Measurements from ENCODE around the gene NFYC.

NFYC gene

DNA sequence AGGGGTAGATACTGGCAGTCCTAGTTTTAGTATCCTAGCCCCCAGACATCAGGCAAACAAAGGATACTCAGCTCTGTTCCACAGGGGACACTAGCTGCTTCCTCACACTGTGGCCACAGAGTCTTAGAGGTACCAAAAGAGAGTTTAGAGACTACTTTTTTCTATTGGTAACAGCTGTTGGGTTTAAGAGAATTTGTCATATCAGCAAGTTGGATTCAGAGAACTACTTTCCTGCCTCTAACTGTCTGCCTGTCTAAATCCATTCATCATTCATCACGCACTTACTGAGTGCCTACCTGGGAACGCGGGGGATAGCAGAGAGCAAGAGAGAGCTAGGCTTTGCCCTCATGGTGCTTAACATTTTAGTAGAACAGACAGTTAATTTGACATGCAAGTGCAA lies 65.0 kb downstream of the NFYC start:
- Histone ChIP-seq H3K27me3 (replicated peaks; ENCODE audit: control insufficient read depth, insufficient read depth, low read length, poor library complexity, severe bottlenecking) (no peaks in the 10 kb centered on the region), H3K4me3 (ENCODE audit: insufficient read depth, low read depth, low read length, poor library complexity, severe bottlenecking) (no peak overlapping the region), H3K27ac (ENCODE audit: insufficient read depth, low read length, poor library complexity, severe bottlenecking) (no peak overlapping the region), H3K36me3 (ENCODE audit: control insufficient read depth, insufficient read depth, low read length) (peaks cover 87% of the 10 kb centered on the region), H3K4me1 (ENCODE audit: control insufficient read depth, insufficient read depth, low read length, poor library complexity, severe bottlenecking) (no peaks in the 10 kb centered on the region), H3K9me3 (ENCODE audit: control insufficient read depth, low read length) (no peaks in the 10 kb centered on the region)
- no peak for DNase-seq

DNA sequence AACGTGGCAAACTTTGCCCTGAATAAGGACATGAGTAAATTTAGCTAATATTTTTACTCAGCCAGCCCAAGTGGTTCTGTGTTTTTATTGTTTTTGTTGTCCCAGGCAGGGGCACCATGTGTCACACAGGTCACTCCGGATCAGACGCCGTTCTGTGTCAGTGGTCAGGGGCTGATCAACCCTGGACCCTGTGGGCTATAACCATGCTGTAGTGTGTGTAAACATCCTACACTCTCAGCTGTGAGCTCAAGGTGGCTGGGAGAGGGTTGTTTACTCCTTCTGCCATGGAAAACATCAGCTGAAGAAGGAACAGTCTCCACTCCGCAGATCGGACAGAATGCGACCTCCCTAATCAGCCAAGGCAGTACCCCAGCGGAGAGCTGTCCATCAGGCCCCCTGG lies 65.6 kb downstream of the NFYC start:
- H3K4me1 ChIP-seq (ENCODE audit: control insufficient read depth, insufficient read depth, low read length, poor library complexity, severe bottlenecking) = no peaks in the 10 kb centered on the region
- H3K27ac ChIP-seq (ENCODE audit: insufficient read depth, low read length, poor library complexity, severe bottlenecking) = no peak overlapping the region
- no peaks in the 10 kb centered on the region for H3K9me3 ChIP-seq (ENCODE audit: control insufficient read depth, low read length)
- H3K27me3 ChIP-seq (replicated peaks; ENCODE audit: control insufficient read depth, insufficient read depth, low read length, poor library complexity, severe bottlenecking) = no peaks in the 10 kb centered on the region
- H3K36me3 ChIP-seq (ENCODE audit: control insufficient read depth, insufficient read depth, low read length) = peaks cover 88% of the 10 kb centered on the region
- H3K4me3 ChIP-seq (ENCODE audit: insufficient read depth, low read depth, low read length, poor library complexity, severe bottlenecking) = no peak overlapping the region
- DNase-seq = no peak

DNA sequence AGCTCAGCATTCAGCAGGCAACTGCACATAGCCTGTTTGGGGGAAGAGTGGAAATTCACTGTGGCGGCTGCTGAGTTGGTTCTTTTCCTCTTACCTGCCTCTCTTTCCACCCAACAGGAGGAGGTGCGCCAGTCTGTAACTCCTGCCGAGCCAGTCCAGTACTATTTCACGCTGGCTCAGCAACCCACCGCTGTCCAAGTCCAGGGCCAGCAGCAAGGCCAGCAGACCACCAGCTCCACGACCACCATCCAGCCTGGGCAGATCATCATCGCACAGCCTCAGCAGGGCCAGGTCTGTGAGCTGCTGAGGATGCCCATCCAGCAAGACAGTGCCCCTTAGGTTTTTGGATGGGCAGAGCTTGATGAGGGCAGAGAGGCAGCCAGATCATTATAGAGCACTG lies 66.5 kb downstream of the NFYC start:
- Histone ChIP-seq H3K27me3 (replicated peaks; ENCODE audit: control insufficient read depth, insufficient read depth, low read length, poor library complexity, severe bottlenecking) (no peaks in the 10 kb centered on the region), H3K36me3 (ENCODE audit: control insufficient read depth, insufficient read depth, low read length) (peaks cover 89% of the 10 kb centered on the region), H3K4me1 (ENCODE audit: control insufficient read depth, insufficient read depth, low read length, poor library complexity, severe bottlenecking) (peaks cover 4% of the 10 kb centered on the region), H3K9me3 (ENCODE audit: control insufficient read depth, low read length) (no peaks in the 10 kb centered on the region), H3K4me3 (ENCODE audit: insufficient read depth, low read depth, low read length, poor library complexity, severe bottlenecking) (no peak overlapping the region), H3K27ac (ENCODE audit: insufficient read depth, low read length, poor library complexity, severe bottlenecking) (no peak overlapping the region)
- no peak for DNase-seq

DNA sequence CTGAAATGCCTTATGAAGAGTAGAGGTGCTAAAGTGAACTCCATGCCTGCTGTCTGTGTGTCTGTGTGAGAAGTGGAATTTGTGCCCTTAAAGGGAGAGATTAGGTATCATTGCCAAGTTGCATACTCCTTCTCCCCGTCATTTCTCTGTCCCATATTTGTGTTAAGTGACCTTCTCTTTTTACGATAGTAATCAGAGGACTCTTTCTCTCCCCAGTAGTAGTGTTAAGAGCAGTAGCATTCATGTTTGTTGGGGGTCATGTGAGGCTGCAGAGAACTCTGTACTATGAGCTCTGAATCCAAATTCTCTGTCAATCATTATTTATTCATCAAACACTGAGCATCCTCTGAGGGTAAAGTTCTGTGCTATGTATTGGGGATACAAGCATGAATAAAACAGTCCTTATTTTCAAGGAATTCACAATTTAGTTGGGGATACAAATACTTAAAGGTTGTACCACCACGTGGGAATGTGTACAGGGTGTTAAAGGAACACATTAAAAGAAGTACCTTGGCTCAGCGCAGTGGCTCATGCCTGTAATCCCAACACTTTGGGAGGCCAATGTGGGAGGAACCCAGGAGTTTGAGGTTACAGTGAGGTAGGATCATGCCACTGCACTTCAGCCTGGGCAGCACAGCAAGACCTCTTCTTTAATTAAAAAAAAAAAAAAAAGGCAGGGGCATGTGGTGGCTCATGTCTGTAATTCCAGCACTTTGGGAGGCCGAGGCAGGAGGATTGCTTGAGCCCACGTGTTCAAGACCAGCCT lies 67.3 kb downstream of the NFYC start:
- peaks cover 81% of the 10 kb centered on the region for H3K36me3 ChIP-seq (ENCODE audit: control insufficient read depth, insufficient read depth, low read length)

DNA sequence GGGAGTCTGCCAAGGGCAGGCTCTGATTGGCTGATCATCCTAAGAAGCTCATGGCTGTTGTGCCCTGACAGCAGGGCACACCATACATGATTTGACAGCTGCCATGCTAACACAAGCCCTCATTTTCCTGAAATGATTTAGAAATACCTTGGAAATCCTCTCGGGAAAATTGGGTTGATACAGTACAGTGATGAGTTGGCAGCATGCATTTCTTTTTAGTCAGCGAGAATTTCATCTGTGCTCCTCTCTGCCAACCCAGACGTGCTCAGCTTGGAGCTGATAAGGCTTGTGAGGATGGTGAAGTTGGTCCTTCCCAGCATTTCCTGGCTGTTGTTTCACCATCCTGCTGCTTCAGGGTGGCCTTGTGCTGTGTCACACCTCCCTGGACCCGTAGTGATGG lies 69.5 kb downstream of the NFYC start:
- H3K4me3 ChIP-seq (ENCODE audit: insufficient read depth, low read depth, low read length, poor library complexity, severe bottlenecking) = no peak overlapping the region
- H3K9me3 ChIP-seq (ENCODE audit: control insufficient read depth, low read length) = no peaks in the 10 kb centered on the region
- no peaks in the 10 kb centered on the region for H3K27me3 ChIP-seq (replicated peaks; ENCODE audit: control insufficient read depth, insufficient read depth, low read length, poor library complexity, severe bottlenecking)
- DNase-seq = no peak
- H3K27ac ChIP-seq (ENCODE audit: insufficient read depth, low read length, poor library complexity, severe bottlenecking) = no peak overlapping the region
- H3K36me3 ChIP-seq (ENCODE audit: control insufficient read depth, insufficient read depth, low read length) = peaks cover 73% of the 10 kb centered on the region
- H3K4me1 ChIP-seq (ENCODE audit: control insufficient read depth, insufficient read depth, low read length, poor library complexity, severe bottlenecking) = peaks cover 10% of the 10 kb centered on the region

More for the DNA sequence above, 67.3 kb downstream of the NFYC start:
- no peaks in the 10 kb centered on the region for H3K27me3 ChIP-seq (replicated peaks; ENCODE audit: control insufficient read depth, insufficient read depth, low read length, poor library complexity, severe bottlenecking)
- no peak overlapping the region for H3K27ac ChIP-seq (ENCODE audit: insufficient read depth, low read length, poor library complexity, severe bottlenecking)
- H3K4me3 ChIP-seq (ENCODE audit: insufficient read depth, low read depth, low read length, poor library complexity, severe bottlenecking) = no peak overlapping the region
- H3K4me1 ChIP-seq (ENCODE audit: control insufficient read depth, insufficient read depth, low read length, poor library complexity, severe bottlenecking) = peaks cover 4% of the 10 kb centered on the region
- H3K9me3 ChIP-seq (ENCODE audit: control insufficient read depth, low read length) = no peaks in the 10 kb centered on the region
- no peak for DNase-seq

DNA sequence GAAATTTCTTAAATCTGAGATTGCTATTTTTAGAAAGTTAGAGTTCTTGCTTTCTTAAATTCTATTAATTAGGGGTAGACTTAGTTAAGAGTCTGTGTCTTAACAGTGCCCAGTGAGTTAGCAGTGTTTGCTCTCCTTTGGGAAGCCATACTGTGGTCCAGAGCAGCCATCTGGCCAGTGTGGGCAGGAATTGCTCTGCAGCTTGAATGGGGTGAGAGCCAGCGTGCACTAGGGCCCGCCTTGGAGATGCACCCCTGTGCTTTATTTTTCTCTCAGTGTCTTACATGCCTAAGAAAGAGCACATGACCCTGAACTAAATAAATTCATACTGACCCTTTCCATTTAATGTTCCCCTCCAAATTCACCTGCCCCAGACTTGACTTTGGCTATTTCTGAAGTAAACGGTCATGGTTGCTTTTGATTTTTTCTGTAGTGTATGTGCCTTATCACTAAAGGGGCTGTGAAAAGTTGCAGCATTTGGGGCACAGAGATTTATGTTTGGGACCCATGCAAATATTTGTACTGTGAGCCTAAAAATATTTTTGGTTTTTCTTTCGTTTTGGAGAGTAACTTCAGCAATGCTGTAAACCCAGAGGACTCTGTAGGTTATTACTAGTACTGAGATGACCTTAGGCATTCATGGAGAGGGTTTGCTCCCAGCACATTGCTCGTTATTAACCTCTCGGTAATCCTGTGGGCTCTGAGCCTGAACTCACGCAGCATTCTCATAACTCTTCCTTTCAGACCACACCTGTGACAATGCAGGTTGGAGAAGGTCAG lies 70.8 kb downstream of the NFYC start:
- no peaks in the 10 kb centered on the region for H3K27me3 ChIP-seq (replicated peaks; ENCODE audit: control insufficient read depth, insufficient read depth, low read length, poor library complexity, severe bottlenecking)
- H3K4me3 ChIP-seq (ENCODE audit: insufficient read depth, low read depth, low read length, poor library complexity, severe bottlenecking) = no peak overlapping the region
- peaks cover 75% of the 10 kb centered on the region for H3K36me3 ChIP-seq (ENCODE audit: control insufficient read depth, insufficient read depth, low read length)
- H3K4me1 ChIP-seq (ENCODE audit: control insufficient read depth, insufficient read depth, low read length, poor library complexity, severe bottlenecking) = peaks cover 10% of the 10 kb centered on the region
- H3K27ac ChIP-seq (ENCODE audit: insufficient read depth, low read length, poor library complexity, severe bottlenecking) = no peak overlapping the region
- no peaks in the 10 kb centered on the region for H3K9me3 ChIP-seq (ENCODE audit: control insufficient read depth, low read length)
- DNase-seq = no peak

DNA sequence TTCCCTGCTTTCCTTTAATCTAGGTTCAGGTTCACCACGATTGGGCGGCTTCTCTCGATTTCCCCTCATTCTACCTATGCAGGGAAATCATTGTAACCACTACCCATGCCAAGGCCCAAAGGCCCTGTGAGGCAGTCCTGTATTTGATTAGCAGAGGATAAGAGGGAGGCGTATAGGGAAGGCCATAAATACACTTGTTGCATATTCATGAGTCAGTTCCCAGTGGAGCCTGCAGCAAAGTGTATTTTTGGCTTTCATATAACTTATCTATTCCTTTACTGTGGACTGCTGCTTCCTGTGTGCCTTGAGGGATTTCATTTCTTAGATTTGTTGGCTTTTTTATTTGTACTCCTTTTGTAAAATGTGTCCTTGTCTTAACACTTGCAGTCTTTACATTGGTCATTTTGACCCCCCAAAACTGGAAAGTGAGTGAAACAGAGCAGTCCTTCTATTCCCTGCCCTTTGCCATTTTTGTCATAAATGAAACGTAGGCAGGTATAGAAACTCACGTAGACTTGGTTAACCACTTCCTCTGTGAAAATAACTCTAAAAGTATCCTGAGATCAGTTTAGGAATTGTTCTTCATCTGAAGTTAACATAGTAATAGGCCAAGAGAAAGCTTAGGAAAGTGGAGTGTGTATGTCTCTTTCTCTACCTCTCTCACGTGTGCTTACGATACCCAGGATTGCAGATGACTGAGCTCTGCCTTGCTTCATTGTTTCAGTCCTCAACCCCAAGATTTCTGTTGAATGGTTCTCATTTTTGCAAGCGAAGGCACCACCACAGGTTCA lies 72.4 kb downstream of the NFYC start:
- peaks cover 76% of the 10 kb centered on the region for H3K36me3 ChIP-seq (ENCODE audit: control insufficient read depth, insufficient read depth, low read length)
- H3K4me3 ChIP-seq (ENCODE audit: insufficient read depth, low read depth, low read length, poor library complexity, severe bottlenecking) = no peak overlapping the region
- no peaks in the 10 kb centered on the region for H3K27me3 ChIP-seq (replicated peaks; ENCODE audit: control insufficient read depth, insufficient read depth, low read length, poor library complexity, severe bottlenecking)
- DNase-seq = no peak
- H3K9me3 ChIP-seq (ENCODE audit: control insufficient read depth, low read length) = no peaks in the 10 kb centered on the region
- peaks cover 10% of the 10 kb centered on the region for H3K4me1 ChIP-seq (ENCODE audit: control insufficient read depth, insufficient read depth, low read length, poor library complexity, severe bottlenecking)
- H3K27ac ChIP-seq (ENCODE audit: insufficient read depth, low read length, poor library complexity, severe bottlenecking) = no peak overlapping the region

DNA sequence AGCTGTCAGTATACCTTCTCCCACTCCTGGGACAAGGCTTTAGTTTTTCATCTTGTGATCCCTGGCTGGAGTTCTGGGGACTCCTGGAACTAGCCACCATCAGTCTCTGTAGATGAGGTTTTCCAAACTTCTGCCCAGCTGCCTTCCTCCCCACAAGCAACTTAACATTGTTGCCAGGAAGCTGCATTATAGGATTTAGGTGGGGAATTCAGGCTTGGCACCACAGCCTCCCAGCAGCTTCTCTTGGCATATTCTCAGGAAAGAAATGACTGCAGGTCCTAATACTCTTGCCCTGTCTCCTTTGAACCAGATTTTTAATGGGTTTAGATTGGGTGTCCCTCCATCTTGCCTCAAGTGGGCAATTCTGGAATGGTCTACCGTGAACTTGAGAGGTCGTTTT lies 73.5 kb downstream of the NFYC start:
- no peak overlapping the region for H3K27ac ChIP-seq (ENCODE audit: insufficient read depth, low read length, poor library complexity, severe bottlenecking)
- no peaks in the 10 kb centered on the region for H3K9me3 ChIP-seq (ENCODE audit: control insufficient read depth, low read length)
- no peaks in the 10 kb centered on the region for H3K27me3 ChIP-seq (replicated peaks; ENCODE audit: control insufficient read depth, insufficient read depth, low read length, poor library complexity, severe bottlenecking)
- H3K36me3 ChIP-seq (ENCODE audit: control insufficient read depth, insufficient read depth, low read length) = peaks cover 77% of the 10 kb centered on the region
- H3K4me3 ChIP-seq (ENCODE audit: insufficient read depth, low read depth, low read length, poor library complexity, severe bottlenecking) = no peak overlapping the region
- peaks cover 10% of the 10 kb centered on the region for H3K4me1 ChIP-seq (ENCODE audit: control insufficient read depth, insufficient read depth, low read length, poor library complexity, severe bottlenecking)
- DNase-seq = no peak

DNA sequence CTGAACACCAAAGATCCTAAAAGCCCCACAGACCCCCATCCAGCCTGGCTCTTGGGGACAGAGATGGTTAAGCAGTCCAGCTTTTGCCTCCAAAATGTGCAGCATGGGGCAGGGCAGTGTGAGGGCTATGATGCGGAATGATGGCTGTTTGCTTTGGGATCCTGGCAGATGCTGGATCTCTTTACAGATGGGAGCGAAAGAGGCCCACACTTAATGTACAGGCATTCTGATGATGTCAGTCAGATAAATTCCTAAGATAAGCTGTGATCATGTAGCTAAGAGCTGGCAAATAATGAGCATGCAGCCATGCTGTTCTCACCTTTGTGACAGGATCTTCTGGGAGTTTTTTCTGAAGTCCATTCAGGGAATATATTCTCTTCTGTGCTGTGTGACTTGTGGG lies 74.5 kb downstream of the NFYC start:
- peaks cover 10% of the 10 kb centered on the region for H3K4me1 ChIP-seq (ENCODE audit: control insufficient read depth, insufficient read depth, low read length, poor library complexity, severe bottlenecking)
- H3K27ac ChIP-seq (ENCODE audit: insufficient read depth, low read length, poor library complexity, severe bottlenecking) = no peak overlapping the region
- peaks cover 79% of the 10 kb centered on the region for H3K36me3 ChIP-seq (ENCODE audit: control insufficient read depth, insufficient read depth, low read length)
- no peaks in the 10 kb centered on the region for H3K27me3 ChIP-seq (replicated peaks; ENCODE audit: control insufficient read depth, insufficient read depth, low read length, poor library complexity, severe bottlenecking)
- no peaks in the 10 kb centered on the region for H3K9me3 ChIP-seq (ENCODE audit: control insufficient read depth, low read length)
- no peak overlapping the region for H3K4me3 ChIP-seq (ENCODE audit: insufficient read depth, low read depth, low read length, poor library complexity, severe bottlenecking)
- DNase-seq = no peak

DNA sequence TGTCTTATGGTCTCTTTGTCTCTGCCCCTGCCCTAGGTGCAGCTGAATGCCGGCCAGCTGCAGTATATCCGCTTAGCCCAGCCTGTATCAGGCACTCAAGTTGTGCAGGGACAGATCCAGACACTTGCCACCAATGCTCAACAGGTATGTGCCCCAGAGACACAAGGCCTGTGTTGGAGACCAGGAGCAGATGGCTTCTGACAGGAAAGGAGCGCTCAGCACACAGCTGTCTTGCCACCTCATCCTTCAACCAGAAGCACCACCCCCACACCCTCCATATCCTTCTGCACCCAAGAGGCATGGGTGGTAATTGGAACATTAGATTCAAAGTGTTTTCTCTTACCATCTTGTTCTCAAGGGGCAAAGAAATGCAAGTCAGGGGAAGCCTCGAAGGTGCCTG lies 75.1 kb downstream of the NFYC start:
- no peaks in the 10 kb centered on the region for H3K27me3 ChIP-seq (replicated peaks; ENCODE audit: control insufficient read depth, insufficient read depth, low read length, poor library complexity, severe bottlenecking)
- H3K36me3 ChIP-seq (ENCODE audit: control insufficient read depth, insufficient read depth, low read length) = peaks cover 74% of the 10 kb centered on the region
- no peak for DNase-seq
- H3K27ac ChIP-seq (ENCODE audit: insufficient read depth, low read length, poor library complexity, severe bottlenecking) = no peak overlapping the region
- H3K4me3 ChIP-seq (ENCODE audit: insufficient read depth, low read depth, low read length, poor library complexity, severe bottlenecking) = no peak overlapping the region
- H3K4me1 ChIP-seq (ENCODE audit: control insufficient read depth, insufficient read depth, low read length, poor library complexity, severe bottlenecking) = peaks cover 10% of the 10 kb centered on the region
- no peaks in the 10 kb centered on the region for H3K9me3 ChIP-seq (ENCODE audit: control insufficient read depth, low read length)
